ENCODE measurements around the gene ACACA.

Gene ACACA

GRCh38 chr17:37182786-37183465 lies 223.7 kb downstream of the ACACA start:
- Histone ChIP-seq H3K9ac (ENCODE audit: low read depth, low read length) (no peak overlapping the region), H3K27me3 (ENCODE audit: insufficient read depth, low read length) (no peaks in the 10 kb centered on the region), H3K36me3 (ENCODE audit: insufficient read depth, low read depth, low read length) (peaks cover 73% of the 10 kb centered on the region), H3K4me3 (ENCODE audit: low read length) (no peak overlapping the region), H3K9me3 (ENCODE audit: insufficient read depth, low read depth, low read length) (no peaks in the 10 kb centered on the region), H3K27ac (ENCODE audit: low read length) (no peak overlapping the region), H3K4me1 (ENCODE audit: insufficient read depth, low read length) (no peaks in the 10 kb centered on the region)

GRCh38 chr17:37180376-37180775 lies 226.3 kb downstream of the ACACA start:
- Histone ChIP-seq H3K36me3 (ENCODE audit: insufficient read depth, low read depth, low read length) (peaks cover 72% of the 10 kb centered on the region), H3K9me3 (ENCODE audit: insufficient read depth, low read depth, low read length) (no peaks in the 10 kb centered on the region), H3K9ac (ENCODE audit: low read depth, low read length) (no peak overlapping the region), H3K4me1 (ENCODE audit: insufficient read depth, low read length) (no peaks in the 10 kb centered on the region), H3K27me3 (ENCODE audit: insufficient read depth, low read length) (no peaks in the 10 kb centered on the region), H3K27ac (ENCODE audit: low read length) (no peak overlapping the region), H3K4me3 (ENCODE audit: low read length) (no peak overlapping the region)

GRCh38 chr17:37179893-37180292 lies 226.7 kb downstream of the ACACA start:
- no peak overlapping the region for H3K27ac ChIP-seq (ENCODE audit: low read length)
- H3K4me1 ChIP-seq (ENCODE audit: insufficient read depth, low read length), result no peaks in the 10 kb centered on the region
- H3K4me3 ChIP-seq (ENCODE audit: low read length), result no peak overlapping the region
- no peaks in the 10 kb centered on the region for H3K27me3 ChIP-seq (ENCODE audit: insufficient read depth, low read length)
- no peak overlapping the region for H3K9ac ChIP-seq (ENCODE audit: low read depth, low read length)
- peaks cover 73% of the 10 kb centered on the region for H3K36me3 ChIP-seq (ENCODE audit: insufficient read depth, low read depth, low read length)
- H3K9me3 ChIP-seq (ENCODE audit: insufficient read depth, low read depth, low read length), result no peaks in the 10 kb centered on the region

GRCh38 chr17:37177254-37177870 lies 229.3 kb downstream of the ACACA start:
- Histone ChIP-seq H3K27ac (ENCODE audit: low read length) (no peak overlapping the region), H3K9me3 (ENCODE audit: insufficient read depth, low read depth, low read length) (no peaks in the 10 kb centered on the region), H3K4me1 (ENCODE audit: insufficient read depth, low read length) (peaks cover 10% of the 10 kb centered on the region; the same call in 1 of the 2 replicates), H3K9ac (ENCODE audit: low read depth, low read length) (no peak overlapping the region), H3K27me3 (ENCODE audit: insufficient read depth, low read length) (no peaks in the 10 kb centered on the region), H3K36me3 (ENCODE audit: insufficient read depth, low read depth, low read length) (peaks cover 62% of the 10 kb centered on the region), H3K4me3 (ENCODE audit: low read length) (no peak overlapping the region)

GRCh38 chr17:37176723-37177122 lies 229.9 kb downstream of the ACACA start:
- Histone ChIP-seq H3K27me3 (ENCODE audit: insufficient read depth, low read length) (no peaks in the 10 kb centered on the region), H3K36me3 (ENCODE audit: insufficient read depth, low read depth, low read length) (peaks cover 61% of the 10 kb centered on the region), H3K27ac (ENCODE audit: low read length) (no peak overlapping the region), H3K4me3 (ENCODE audit: low read length) (no peak overlapping the region), H3K4me1 (ENCODE audit: insufficient read depth, low read length) (peaks cover 16% of the 10 kb centered on the region; the same call in 1 of the 2 replicates), H3K9me3 (ENCODE audit: insufficient read depth, low read depth, low read length) (no peaks in the 10 kb centered on the region), H3K9ac (ENCODE audit: low read depth, low read length) (no peak overlapping the region)

- H3K27ac ChIP-seq (ENCODE audit: low read length), result no peak overlapping the region
- peaks cover 36% of the 10 kb centered on the region for H3K4me1 ChIP-seq (ENCODE audit: insufficient read depth, low read length)
- peaks cover 39% of the 10 kb centered on the region for H3K36me3 ChIP-seq (ENCODE audit: insufficient read depth, low read depth, low read length)
- no peak overlapping the region for H3K4me3 ChIP-seq (ENCODE audit: low read length)
- no peaks in the 10 kb centered on the region for H3K9me3 ChIP-seq (ENCODE audit: insufficient read depth, low read depth, low read length)
- H3K9ac ChIP-seq (ENCODE audit: low read depth, low read length), result no peak overlapping the region
- no peaks in the 10 kb centered on the region for H3K27me3 ChIP-seq (ENCODE audit: insufficient read depth, low read length)
Observed at GRCh38 chr17:37174205-37174604, 232.4 kb downstream of the ACACA start.

- peaks cover 44% of the 10 kb centered on the region for H3K4me1 ChIP-seq (ENCODE audit: insufficient read depth, low read length)
- H3K27me3 ChIP-seq (ENCODE audit: insufficient read depth, low read length), result no peaks in the 10 kb centered on the region
- no peak overlapping the region for H3K27ac ChIP-seq (ENCODE audit: low read length)
- H3K4me3 ChIP-seq (ENCODE audit: low read length), result peak overlapping the region; percentile 32; the same call in 1 of the 2 replicates
- peaks cover 8% of the 10 kb centered on the region; the same call in 1 of the 2 replicates for H3K36me3 ChIP-seq (ENCODE audit: insufficient read depth, low read depth, low read length)
- no peaks in the 10 kb centered on the region for H3K9me3 ChIP-seq (ENCODE audit: insufficient read depth, low read depth, low read length)
- 0 out of 2 replicates have a peak overlapping the region, but pooled peaks have one; percentile 0 for H3K9ac ChIP-seq (ENCODE audit: low read depth, low read length)
Observed at GRCh38 chr17:37170881-37171425, 235.7 kb downstream of the ACACA start.

GRCh38 chr17:37168731-37169353 lies 237.8 kb downstream of the ACACA start:
- peak overlapping the region; percentile 29; the same call in 1 of the 2 replicates for H3K9ac ChIP-seq (ENCODE audit: low read depth, low read length)
- no peaks in the 10 kb centered on the region for H3K9me3 ChIP-seq (ENCODE audit: insufficient read depth, low read depth, low read length)
- H3K36me3 ChIP-seq (ENCODE audit: insufficient read depth, low read depth, low read length), result no peaks in the 10 kb centered on the region
- H3K27ac ChIP-seq (ENCODE audit: low read length), result no peak overlapping the region
- H3K4me3 ChIP-seq (ENCODE audit: low read length), result no peak overlapping the region
- peaks cover 44% of the 10 kb centered on the region for H3K4me1 ChIP-seq (ENCODE audit: insufficient read depth, low read length)
- no peaks in the 10 kb centered on the region for H3K27me3 ChIP-seq (ENCODE audit: insufficient read depth, low read length)

GRCh38 chr17:37167756-37168155 lies 238.9 kb downstream of the ACACA start:
- H3K4me1 ChIP-seq (ENCODE audit: insufficient read depth, low read length), result peaks cover 38% of the 10 kb centered on the region

GRCh38 chr17:37164057-37164456 lies 242.6 kb downstream of the ACACA start:
- H3K9me3 ChIP-seq (ENCODE audit: insufficient read depth, low read depth, low read length), result no peaks in the 10 kb centered on the region
- no peak overlapping the region for H3K9ac ChIP-seq (ENCODE audit: low read depth, low read length)
- H3K4me1 ChIP-seq (ENCODE audit: insufficient read depth, low read length), result peaks cover 9% of the 10 kb centered on the region
- no peak overlapping the region for H3K27ac ChIP-seq (ENCODE audit: low read length)
- H3K36me3 ChIP-seq (ENCODE audit: insufficient read depth, low read depth, low read length), result peaks cover 41% of the 10 kb centered on the region
- H3K27me3 ChIP-seq (ENCODE audit: insufficient read depth, low read length), result no peaks in the 10 kb centered on the region
- no peak overlapping the region for H3K4me3 ChIP-seq (ENCODE audit: low read length)

More at GRCh38 chr17:37167756-37168155, 238.9 kb downstream of the ACACA start:
- no peak overlapping the region for H3K27ac ChIP-seq (ENCODE audit: low read length)
- H3K9me3 ChIP-seq (ENCODE audit: insufficient read depth, low read depth, low read length), result no peaks in the 10 kb centered on the region
- peaks cover 9% of the 10 kb centered on the region; the same call in 1 of the 2 replicates for H3K36me3 ChIP-seq (ENCODE audit: insufficient read depth, low read depth, low read length)
- H3K9ac ChIP-seq (ENCODE audit: low read depth, low read length), result no peak overlapping the region
- no peak overlapping the region for H3K4me3 ChIP-seq (ENCODE audit: low read length)
- H3K27me3 ChIP-seq (ENCODE audit: insufficient read depth, low read length), result no peaks in the 10 kb centered on the region

- H3K27me3 ChIP-seq (ENCODE audit: insufficient read depth, low read length), result no peaks in the 10 kb centered on the region
- no peak overlapping the region for H3K9ac ChIP-seq (ENCODE audit: low read depth, low read length)
- H3K27ac ChIP-seq (ENCODE audit: low read length), result no peak overlapping the region
- peaks cover 3% of the 10 kb centered on the region; the same call in 1 of the 2 replicates for H3K4me1 ChIP-seq (ENCODE audit: insufficient read depth, low read length)
- H3K9me3 ChIP-seq (ENCODE audit: insufficient read depth, low read depth, low read length), result no peaks in the 10 kb centered on the region
- H3K36me3 ChIP-seq (ENCODE audit: insufficient read depth, low read depth, low read length), result peaks cover 53% of the 10 kb centered on the region
- no peak overlapping the region for H3K4me3 ChIP-seq (ENCODE audit: low read length)
Observed at GRCh38 chr17:37162800-37163199, 243.8 kb downstream of the ACACA start.

All from iPS-20b (cell line).